GM13977 (cell line): Measurements from ENCODE around the gene YKT6.

ENCODE experiments used
- DNase-seq: peaks from one replicate; pipeline ENCODE4 v3.0.0; 2012; ENCODE audit warnings: low spot score
- CTCF ChIP-seq: IDR thresholded peaks from 2 replicates; pipeline ENCODE4 v1.5.1; 2012; ENCODE audit warnings: mild to moderate bottlenecking, control low read depth; ENCODE audit not compliant: insufficient read depth; ENCODE audit errors: extremely low read depth, missing control alignments
- in situ Hi-C: fragments of 300-500 bp; cut with MboI; formaldehyde crosslinking; loops from one replicate; pipeline ENCODE4 v1.12.0; 2022; ENCODE audit warnings: low sequenced_read_pairs, low pct_unique_long_range_greater_than_20kb, mixed read lengths, inconsistent platforms; ENCODE audit not compliant: unreplicated experiment

The YKT6 gene

DNA sequence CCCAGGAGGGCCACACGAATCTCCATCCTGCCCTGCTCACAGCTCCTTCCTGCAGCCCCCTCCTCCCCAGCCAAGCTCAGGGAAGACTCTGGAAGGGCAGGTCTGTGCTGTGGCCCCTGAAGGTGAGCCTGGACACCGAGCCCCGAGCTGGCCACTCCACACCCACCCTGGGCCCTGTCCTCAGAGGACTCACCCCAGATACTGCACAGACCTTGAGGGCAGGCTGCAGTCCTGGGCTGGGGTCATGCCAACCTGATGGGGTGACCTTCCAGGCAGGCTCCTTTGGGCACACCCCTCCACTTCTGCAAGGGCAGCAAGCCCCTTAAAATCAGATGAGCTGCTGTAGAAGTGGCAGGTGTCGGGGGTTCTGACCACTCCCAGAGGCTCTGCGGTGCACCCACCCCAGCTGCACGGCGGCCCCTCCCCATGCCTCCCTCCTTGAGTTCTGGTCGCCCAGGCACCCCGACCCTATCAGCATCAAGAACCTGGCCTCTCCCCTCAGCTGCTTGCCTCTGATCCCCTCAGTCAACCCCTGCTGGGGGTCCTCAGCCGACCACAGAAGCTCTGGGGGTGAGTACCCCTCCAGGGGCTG lies 24.3 kb downstream of the YKT6 start:
- no peak for TF ChIP-seq CTCF
- DNase-seq, result no peak
- in situ Hi-C loops, result no loop called here

- no peak for DNase-seq
- in situ Hi-C loops, result no loop called here
- no peak for TF ChIP-seq CTCF
Observed at GRCh38 chr7:44225566-44226395, 25.0 kb downstream of the YKT6 start.

GRCh38 chr7:44226396-44226753 lies 25.6 kb downstream of the YKT6 start:
- in situ Hi-C loops, result no loop called here
- no peak for DNase-seq
- no peak for TF ChIP-seq CTCF

DNA sequence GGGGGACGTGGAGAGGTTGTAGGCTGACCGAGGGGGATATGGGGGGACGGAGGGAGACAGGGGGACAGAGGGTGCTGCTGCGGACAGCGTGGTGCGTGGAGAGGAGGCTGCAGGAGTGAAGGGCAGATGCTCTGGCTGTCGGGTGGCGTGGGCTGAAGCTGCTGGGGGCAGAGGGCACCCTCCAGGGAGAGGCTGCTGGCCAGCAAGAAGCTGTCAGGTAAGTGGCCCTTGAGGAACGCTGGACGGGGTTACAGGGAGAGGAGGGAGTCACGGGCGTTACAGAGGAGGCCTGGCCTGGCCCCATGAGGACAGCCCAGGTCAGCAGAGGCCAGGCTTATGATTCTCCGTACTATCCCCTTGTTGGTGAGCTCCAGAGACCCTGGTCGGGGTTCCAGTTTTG lies 27.1 kb downstream of the YKT6 start:
- in situ Hi-C loops, result no loop called here
- DNase-seq, result no peak
- no peak for TF ChIP-seq CTCF

DNA sequence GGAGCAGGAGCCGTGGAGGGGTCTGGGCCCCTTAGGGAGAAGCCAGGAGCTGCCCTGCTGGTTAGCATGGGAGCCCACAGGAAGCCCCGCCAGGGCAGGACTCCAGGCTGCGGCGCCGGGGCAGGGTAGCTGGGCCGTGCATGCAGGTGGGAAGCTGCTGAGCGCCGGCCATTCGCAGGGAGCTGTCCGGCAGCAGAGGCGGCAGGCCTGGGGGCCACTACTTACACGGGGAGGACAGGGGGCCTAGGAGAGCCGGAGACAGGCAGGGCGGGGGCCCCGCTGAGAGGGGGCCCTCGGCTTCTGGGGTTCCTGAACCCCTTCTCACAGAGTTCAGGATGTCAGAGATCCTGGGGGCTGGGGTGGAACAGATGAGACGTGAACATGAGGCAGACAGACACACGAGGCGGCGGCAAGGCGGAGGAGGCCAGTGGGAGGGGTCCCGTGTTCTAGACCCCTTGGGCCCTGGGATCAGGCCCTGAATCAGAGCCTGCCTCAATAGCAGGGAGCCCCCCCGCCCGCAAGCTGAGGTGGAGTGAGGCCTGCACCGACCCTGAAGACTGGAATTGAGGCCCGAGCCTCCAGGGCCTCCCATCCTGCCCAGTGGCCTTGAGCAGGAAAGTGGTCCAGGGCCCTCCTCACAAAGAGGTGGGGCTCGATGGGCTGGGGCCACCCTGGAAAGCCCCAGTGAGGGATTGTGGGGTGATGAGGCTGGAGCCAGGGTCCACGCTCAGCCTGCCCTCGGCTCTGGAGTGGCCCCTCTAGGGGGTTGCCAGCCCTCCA lies 28.0 kb downstream of the YKT6 start:
- TF ChIP-seq CTCF, result no peak
- DNase-seq, result no peak
- in situ Hi-C loops, result no loop called here

DNA sequence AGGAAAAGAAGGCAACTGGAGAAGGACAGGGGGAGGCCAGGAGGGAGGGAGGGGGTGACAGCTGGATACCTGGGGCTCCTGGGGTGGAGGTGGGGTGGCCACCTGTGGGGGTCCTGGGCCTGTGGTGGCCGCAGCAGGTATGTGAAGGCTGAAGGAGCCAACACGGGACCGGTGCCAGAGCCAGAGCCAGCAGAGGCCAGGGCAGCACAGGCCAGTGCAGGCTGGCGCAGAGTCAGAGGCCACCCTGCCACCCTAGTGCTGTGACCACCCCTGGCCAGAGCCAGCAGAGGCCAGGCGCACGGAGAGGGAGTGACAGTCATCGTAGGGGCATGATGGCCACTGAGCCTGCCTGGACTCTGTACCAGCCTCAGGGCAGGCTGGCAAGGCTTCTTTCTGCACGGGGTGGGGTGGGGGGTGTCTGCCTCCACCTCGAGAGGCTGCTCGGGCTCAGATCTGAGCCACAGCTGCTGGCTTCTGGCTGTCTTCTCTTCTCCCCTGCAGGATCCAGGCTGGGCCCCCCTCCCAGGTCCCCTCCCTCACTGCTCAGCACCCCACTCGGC lies 28.8 kb downstream of the YKT6 start:
- no peak for DNase-seq
- in situ Hi-C loops, result no loop called here
- no peak for TF ChIP-seq CTCF
